Mucosa of descending colon (tissue), 3 donors: ENCODE data around the gene KLK1. TPM values are rescaled to one million over a fixed set of nuclear protein-coding genes. Genes with fewer than 3 reads are reported as not detected.

Experiments
- ATAC-seq: fragments of 200-7000 bp; cut with Tn5 transposase; one replicate; pipeline ENCODE4 v1.9.1; 2020; ENCODE audit warnings: mild to moderate bottlenecking, moderate library complexity
- DNase-seq, 3 donors: peaks; one replicate each; pipeline ENCODE4 v3.0.0-alpha.2; 2020
- H3K36me3 ChIP-seq: fragments of 200-600 bp; one replicate; pipeline ENCODE4 v1.8.0; 2021; ENCODE audit warnings: low read depth, mild to moderate bottlenecking
- H3K4me1 ChIP-seq: fragments of 200-600 bp; one replicate; pipeline ENCODE4 v1.8.0; 2021; ENCODE audit warnings: low read depth, mild to moderate bottlenecking
- H3K4me3 ChIP-seq: fragments of 200-600 bp; one replicate; pipeline ENCODE4 v1.8.0; 2021; ENCODE audit warnings: mild to moderate bottlenecking
- H3K9me3 ChIP-seq: fragments of 200-600 bp; one replicate; pipeline ENCODE4 v1.8.0; 2021; ENCODE audit warnings: mild to moderate bottlenecking
- CTCF ChIP-seq: fragments of 200-600 bp; IDR thresholded peaks from one replicate; pipeline ENCODE4 v1.8.0; 2022; ENCODE audit warnings: antibody characterized with exemption, mild to moderate bottlenecking
- intact Hi-C, 2 donors: fragments of 100-400 bp; cut with DNase I in 1 of 2; cut with micrococcal nuclease in 1 of 2; formaldehyde crosslinking; loops; one replicate each; pipeline versions ENCODE4 v1.11.0 to v1.11.1; 2022; cut with DNase I, micrococcal nuclease
- total RNA-seq, 3 donors: library from RNA; stranded (reverse); fragmentation: NEBNext Ultra II Directional in 2 of 3; extraction: Animal tissue kit (Norgen Biotek cat#: 25700) in 2 of 3; gene quantifications; one replicate each; pipeline versions ENCODE4 v1.2.1 to v1.2.4, GENCODE V29; 2021 to 2023
- donor health status: DM: no; HTN: no; CAD: no; lungs with moderate emphysema.
- donor health status: DM: no; HTN: no; CAD: no.
- donor health status: DM: no; HTN: yes; CAD: no.

The KLK1 gene
- total RNA-seq, 3 donors from 2014 or later: 29.3 to 130 (median 80.6) TPM

GRCh38 chr19:50793558-50794065 lies 30.0 kb downstream of the KLK1 start:
- no peaks in the 10 kb centered on the region for H3K9me3 ChIP-seq
- no peaks in the 10 kb centered on the region for H3K4me1 ChIP-seq
- ATAC-seq: no peak
- no peak overlapping the region for H3K4me3 ChIP-seq
- DNase-seq: no peak
- H3K36me3 ChIP-seq: no peaks in the 10 kb centered on the region
- TF ChIP-seq CTCF: no peak
- intact Hi-C loops: no loop called here

GRCh38 chr19:50792272-50793250 lies 31.0 kb downstream of the KLK1 start:
- intact Hi-C loops: no loop called here

GRCh38 chr19:50791594-50792271 lies 31.9 kb downstream of the KLK1 start:
- Histone ChIP-seq H3K4me1 (no peaks in the 10 kb centered on the region), H3K4me3 (no peak overlapping the region), H3K36me3 (no peaks in the 10 kb centered on the region), H3K9me3 (no peaks in the 10 kb centered on the region)
- intact Hi-C loops: no loop called here
- TF ChIP-seq CTCF: no peak
- ATAC-seq: no peak
- DNase-seq: no peak

More at GRCh38 chr19:50792272-50793250, 31.0 kb downstream of the KLK1 start:
- no peaks in the 10 kb centered on the region for H3K9me3 ChIP-seq
- TF ChIP-seq CTCF: no peak
- H3K4me1 ChIP-seq: no peaks in the 10 kb centered on the region
- H3K4me3 ChIP-seq: no peak overlapping the region
- ATAC-seq (no peak), DNase-seq (no peak)
- no peaks in the 10 kb centered on the region for H3K36me3 ChIP-seq

- Histone ChIP-seq H3K36me3 (no peaks in the 10 kb centered on the region), H3K9me3 (no peaks in the 10 kb centered on the region), H3K4me1 (no peaks in the 10 kb centered on the region), H3K4me3 (no peak overlapping the region)
- no peak for ATAC-seq
- DNase-seq: no peak
- no peak for TF ChIP-seq CTCF
- intact Hi-C loops: no loop called here
Measured at GRCh38 chr19:50790922-50791467, 32.6 kb downstream of the KLK1 start.

GRCh38 chr19:50790396-50790795 lies 33.2 kb downstream of the KLK1 start, which contains the start of gene ACP4:
ACP4 (plus strand) TSS chr19:50790415; CDS start chr19:50790415, 0 bp downstream.
- DNase-seq (no peak), ATAC-seq (no peak)
- no peaks in the 10 kb centered on the region for H3K36me3 ChIP-seq
- no peak within 1 kb of the TSS for H3K4me3 ChIP-seq
- no peaks in the 10 kb centered on the region for H3K4me1 ChIP-seq
- TF ChIP-seq CTCF: no peak
- no peaks in the 10 kb centered on the region for H3K9me3 ChIP-seq
- intact Hi-C loops: no loop called here
